ENCODE results near the gene SRC. TPM values are rescaled to one million over a fixed set of nuclear protein-coding genes. Genes with fewer than 3 reads are reported as not detected.

SRC gene
- total RNA-seq, 1 experiment from 2014 or later: 23.3 TPM

DNA sequence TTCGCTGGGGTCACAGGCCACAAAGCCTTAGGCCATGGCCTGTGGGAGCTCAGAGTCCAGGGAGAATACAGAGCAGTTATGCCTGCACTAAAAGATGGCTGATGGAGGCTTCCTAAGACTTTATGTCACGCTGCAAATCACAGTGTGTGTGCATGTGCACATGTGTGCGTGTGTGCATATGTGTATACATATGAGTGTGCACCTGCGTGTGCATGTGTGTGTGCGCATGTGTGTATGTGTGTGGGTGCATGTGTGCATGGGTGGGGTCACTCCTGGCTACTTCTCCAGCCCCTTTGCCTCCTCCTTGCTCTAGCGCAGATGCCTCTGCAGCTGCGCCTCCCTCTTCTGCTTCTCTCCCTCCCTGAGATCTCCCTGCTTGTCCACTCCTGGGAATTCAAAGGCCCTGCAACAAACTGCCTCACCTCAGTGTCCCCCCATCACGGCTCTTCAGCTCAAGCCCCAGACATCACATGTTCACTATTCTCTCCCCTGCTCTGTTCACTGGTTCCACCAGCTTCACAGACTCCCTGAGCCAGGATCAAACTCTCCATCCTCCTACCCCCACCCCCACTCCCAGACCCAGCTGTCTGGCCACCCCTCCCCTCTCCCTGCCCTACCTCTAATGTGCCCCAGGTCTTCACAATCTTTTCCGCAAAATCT, 90.7 kb downstream of the SRC start:
- TF ChIP-seq, protein P1, sequence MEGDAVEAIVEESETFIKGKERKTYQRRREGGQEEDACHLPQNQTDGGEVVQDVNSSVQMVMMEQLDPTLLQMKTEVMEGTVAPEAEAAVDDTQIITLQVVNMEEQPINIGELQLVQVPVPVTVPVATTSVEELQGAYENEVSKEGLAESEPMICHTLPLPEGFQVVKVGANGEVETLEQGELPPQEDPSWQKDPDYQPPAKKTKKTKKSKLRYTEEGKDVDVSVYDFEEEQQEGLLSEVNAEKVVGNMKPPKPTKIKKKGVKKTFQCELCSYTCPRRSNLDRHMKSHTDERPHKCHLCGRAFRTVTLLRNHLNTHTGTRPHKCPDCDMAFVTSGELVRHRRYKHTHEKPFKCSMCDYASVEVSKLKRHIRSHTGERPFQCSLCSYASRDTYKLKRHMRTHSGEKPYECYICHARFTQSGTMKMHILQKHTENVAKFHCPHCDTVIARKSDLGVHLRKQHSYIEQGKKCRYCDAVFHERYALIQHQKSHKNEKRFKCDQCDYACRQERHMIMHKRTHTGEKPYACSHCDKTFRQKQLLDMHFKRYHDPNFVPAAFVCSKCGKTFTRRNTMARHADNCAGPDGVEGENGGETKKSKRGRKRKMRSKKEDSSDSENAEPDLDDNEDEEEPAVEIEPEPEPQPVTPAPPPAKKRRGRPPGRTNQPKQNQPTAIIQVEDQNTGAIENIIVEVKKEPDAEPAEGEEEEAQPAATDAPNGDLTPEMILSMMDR (conservative IDR thresholded peaks at IDR 0.05; ENCODE audit: low read depth, low read length): no peak
- TF ChIP-seq EZH2 (IDR thresholded peaks at IDR 0.05; ENCODE audit: borderline replicate concordance, low read depth, low read length, poor library complexity, severe bottlenecking): no peak
- Histone ChIP-seq H3K36me3 (ENCODE audit: insufficient read depth, low read length, poor library complexity, severe bottlenecking) (no peaks in the 10 kb centered on the region), H3K4me3 (ENCODE audit: low read depth, low read length, poor library complexity, severe bottlenecking) (no peak overlapping the region), H3K4me1 (ENCODE audit: insufficient read depth, low read length, poor library complexity, severe bottlenecking) (no peaks in the 10 kb centered on the region), H3K27ac (ENCODE audit: low read depth, low read length, poor library complexity, severe bottlenecking) (no peak overlapping the region), H3K9me3 (ENCODE audit: low read depth, low read length, poor library complexity, severe bottlenecking) (no peaks in the 10 kb centered on the region), H3K27me3 (replicated peaks; ENCODE audit: insufficient read depth, low read depth, low read length, poor library complexity) (peaks cover 15% of the 10 kb centered on the region)
- intact Hi-C loops (cut with micrococcal nuclease; ENCODE audit: unreplicated experiment): no loop called here
- BruUV-seq (replicated peaks): no TSS peak
- DNase-seq (ENCODE audit: low spot score): no peak
- CTCF ChIA-PET: no interaction called here
- POLR2A ChIA-PET (ENCODE audit: low non-redundant PET): no interaction called here

DNA sequence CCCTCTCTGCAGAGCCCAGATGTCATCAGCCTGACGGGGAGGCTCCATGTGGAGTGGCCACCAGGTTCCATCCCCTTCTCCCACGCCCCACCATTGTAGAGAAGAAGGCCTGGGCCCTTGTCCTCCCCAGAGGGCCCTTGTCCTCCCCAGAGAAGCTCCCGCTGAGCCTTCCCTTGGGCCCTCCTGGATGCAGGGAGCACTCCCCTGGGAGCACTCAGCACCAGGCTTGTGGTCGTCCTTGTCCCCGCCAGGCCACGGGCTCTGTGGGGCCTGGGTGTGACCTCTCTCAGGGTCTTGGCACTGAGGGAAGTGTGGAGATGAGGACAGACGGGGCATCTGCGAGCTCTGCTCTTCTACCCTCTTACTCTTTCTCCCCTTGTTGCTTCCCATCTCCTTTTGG, 91.7 kb downstream of the SRC start:
- CTCF ChIA-PET: no interaction called here

DNA sequence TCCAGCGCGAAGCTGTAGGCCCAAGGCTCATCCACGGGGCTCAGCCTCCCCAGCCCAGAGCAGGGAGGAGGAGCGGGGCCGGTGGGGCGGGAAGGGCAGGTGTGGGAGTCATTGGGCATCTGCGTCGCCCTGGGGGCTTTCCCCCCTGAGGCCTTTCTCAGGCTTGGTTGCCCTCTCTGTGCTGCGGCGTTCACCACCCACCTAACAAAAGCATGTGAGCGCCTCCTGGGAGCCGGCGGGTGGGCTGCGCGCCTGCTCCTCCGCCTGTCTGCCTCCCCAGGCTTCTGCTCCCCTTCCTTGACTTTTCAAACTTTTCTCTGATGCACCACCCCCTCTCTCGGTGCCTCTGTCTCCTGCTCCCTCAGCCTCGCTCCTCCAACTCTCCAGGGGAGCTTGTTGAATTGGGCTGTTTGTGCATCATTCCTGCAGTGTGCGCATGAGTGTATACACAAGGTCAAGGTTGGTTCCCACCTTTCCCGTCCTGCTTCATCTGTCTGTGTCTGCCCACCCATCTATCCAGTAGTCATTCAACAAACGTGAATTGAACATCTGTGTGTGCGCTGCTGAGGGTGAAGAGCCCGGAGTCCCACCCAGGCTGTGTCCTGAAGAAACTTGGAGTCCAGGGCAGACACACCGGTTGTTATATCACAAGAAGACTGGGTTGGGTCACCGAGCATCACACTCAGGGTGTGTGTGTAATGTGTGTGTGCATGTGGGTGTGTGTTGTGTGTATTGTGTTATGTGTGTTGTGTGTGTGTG, 92.7 kb downstream of the SRC start:
- TF ChIP-seq EZH2 (IDR thresholded peaks at IDR 0.05; ENCODE audit: borderline replicate concordance, low read depth, low read length, poor library complexity, severe bottlenecking): no peak
- TF ChIP-seq, protein P1 (conservative IDR thresholded peaks at IDR 0.05; ENCODE audit: low read depth, low read length): no peak
- DNase-seq (ENCODE audit: low spot score): no peak
- no peak overlapping the region for H3K27ac ChIP-seq (ENCODE audit: low read depth, low read length, poor library complexity, severe bottlenecking)
- ChIA-PET POLR2A (ENCODE audit: low non-redundant PET) (no interaction called here), CTCF (no interaction called here)
- no peaks in the 10 kb centered on the region for H3K36me3 ChIP-seq (ENCODE audit: insufficient read depth, low read length, poor library complexity, severe bottlenecking)
- peaks cover 1% of the 10 kb centered on the region for H3K27me3 ChIP-seq (replicated peaks; ENCODE audit: insufficient read depth, low read depth, low read length, poor library complexity)
- H3K4me3 ChIP-seq (ENCODE audit: low read depth, low read length, poor library complexity, severe bottlenecking): no peak overlapping the region
- no peaks in the 10 kb centered on the region for H3K4me1 ChIP-seq (ENCODE audit: insufficient read depth, low read length, poor library complexity, severe bottlenecking)
- intact Hi-C loops (cut with micrococcal nuclease; ENCODE audit: unreplicated experiment): no loop called here
- no peaks in the 10 kb centered on the region for H3K9me3 ChIP-seq (ENCODE audit: low read depth, low read length, poor library complexity, severe bottlenecking)
- BruUV-seq (replicated peaks): no TSS peak

More for the DNA sequence above, 91.7 kb downstream of the SRC start:
- H3K4me1 ChIP-seq (ENCODE audit: insufficient read depth, low read length, poor library complexity, severe bottlenecking): no peaks in the 10 kb centered on the region
- H3K4me3 ChIP-seq (ENCODE audit: low read depth, low read length, poor library complexity, severe bottlenecking): no peak overlapping the region
- no peak for DNase-seq (ENCODE audit: low spot score)
- TF ChIP-seq EZH2 (IDR thresholded peaks at IDR 0.05; ENCODE audit: borderline replicate concordance, low read depth, low read length, poor library complexity, severe bottlenecking): no peak
- TF ChIP-seq, protein P1 (conservative IDR thresholded peaks at IDR 0.05; ENCODE audit: low read depth, low read length): no peak
- peaks cover 8% of the 10 kb centered on the region for H3K27me3 ChIP-seq (replicated peaks; ENCODE audit: insufficient read depth, low read depth, low read length, poor library complexity)
- no peaks in the 10 kb centered on the region for H3K9me3 ChIP-seq (ENCODE audit: low read depth, low read length, poor library complexity, severe bottlenecking)
- H3K36me3 ChIP-seq (ENCODE audit: insufficient read depth, low read length, poor library complexity, severe bottlenecking): no peaks in the 10 kb centered on the region
- intact Hi-C loops (cut with micrococcal nuclease; ENCODE audit: unreplicated experiment): no loop called here
- no peak overlapping the region for H3K27ac ChIP-seq (ENCODE audit: low read depth, low read length, poor library complexity, severe bottlenecking)
- POLR2A ChIA-PET (ENCODE audit: low non-redundant PET): no interaction called here
- BruUV-seq (replicated peaks): no TSS peak

Measured in A673 (cell line).